HG03039 (cell line): ENCODE measurements around the gene S100A16.

Experiments
- ATAC-seq: cut with Tn5 transposase; IDR thresholded peaks from one replicate; pipeline ENCODE4 v1.9.1; 2021; ENCODE audit warnings: mild to moderate bottlenecking, moderate library complexity; ENCODE audit not compliant: unreplicated experiment

S100A16 gene

DNA sequence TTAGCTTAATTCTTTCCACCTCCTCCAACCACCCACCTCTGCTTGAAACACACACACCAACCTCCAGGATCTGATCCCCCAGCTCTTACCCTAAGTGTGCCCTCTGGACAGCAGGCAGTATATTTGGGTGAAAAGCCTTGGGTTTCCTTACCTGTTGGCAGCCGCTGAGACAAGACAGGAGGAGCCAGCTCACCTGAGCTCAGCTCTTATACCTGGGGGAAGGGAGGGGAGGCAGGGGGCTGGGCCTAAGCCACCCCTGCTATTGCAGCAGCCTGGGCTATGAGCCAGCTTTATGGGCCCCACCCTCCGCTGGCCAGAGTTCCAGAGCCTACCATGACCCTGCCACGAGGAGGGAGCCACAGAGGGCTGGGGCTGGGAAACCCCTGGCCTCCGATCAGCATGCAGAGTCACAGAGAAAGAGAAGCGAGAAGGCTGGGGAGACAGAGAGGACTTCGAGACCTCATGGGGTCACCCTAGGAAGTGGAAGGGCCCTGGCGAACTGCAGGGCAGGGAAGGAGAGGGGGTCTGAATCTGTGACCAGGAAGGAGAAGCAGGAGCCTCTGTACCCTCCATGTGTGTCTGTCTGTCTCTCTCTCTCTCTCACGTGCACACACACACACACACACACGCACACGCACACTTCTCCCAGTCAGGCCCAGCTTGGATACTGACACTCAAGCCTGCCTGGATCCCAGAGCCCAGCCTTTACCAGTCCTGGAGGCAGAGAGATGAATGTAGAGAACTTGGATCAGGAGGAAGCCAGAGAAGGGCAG, 3.4 kb upstream of the S100A16 start, which contains the start of gene S100A14:
TSS of gene S100A14 (minus strand) at position 182 of the 773 bp plus-strand sequence. CDS start 467 bp downstream, outside the sequence.
- no peak for ATAC-seq

DNA sequence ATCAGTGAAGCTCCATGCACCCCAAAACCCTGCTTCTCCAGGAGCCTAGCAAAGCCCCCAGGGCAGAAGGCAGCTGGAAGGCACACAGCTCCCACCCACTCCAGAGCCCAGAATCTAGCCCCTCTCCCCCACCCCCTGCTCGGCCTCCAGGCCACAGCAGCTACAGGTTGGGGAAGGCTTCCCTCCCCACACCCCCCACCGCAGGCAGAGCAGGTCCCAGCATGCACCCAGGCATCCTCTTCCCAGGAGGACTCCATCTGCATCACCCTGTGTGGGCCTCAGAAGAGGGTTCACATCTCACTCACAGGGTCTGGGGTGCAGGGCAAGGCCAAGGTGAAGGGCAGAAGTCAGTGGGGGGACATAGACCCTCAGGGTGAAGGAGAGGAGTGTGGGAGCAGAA, 2.5 kb upstream of the S100A16 start:
- no peak for ATAC-seq

- ATAC-seq, result no peak
Measured at GRCh38 chr1:153614906-153615305, 2.0 kb upstream of the S100A16 start.

DNA sequence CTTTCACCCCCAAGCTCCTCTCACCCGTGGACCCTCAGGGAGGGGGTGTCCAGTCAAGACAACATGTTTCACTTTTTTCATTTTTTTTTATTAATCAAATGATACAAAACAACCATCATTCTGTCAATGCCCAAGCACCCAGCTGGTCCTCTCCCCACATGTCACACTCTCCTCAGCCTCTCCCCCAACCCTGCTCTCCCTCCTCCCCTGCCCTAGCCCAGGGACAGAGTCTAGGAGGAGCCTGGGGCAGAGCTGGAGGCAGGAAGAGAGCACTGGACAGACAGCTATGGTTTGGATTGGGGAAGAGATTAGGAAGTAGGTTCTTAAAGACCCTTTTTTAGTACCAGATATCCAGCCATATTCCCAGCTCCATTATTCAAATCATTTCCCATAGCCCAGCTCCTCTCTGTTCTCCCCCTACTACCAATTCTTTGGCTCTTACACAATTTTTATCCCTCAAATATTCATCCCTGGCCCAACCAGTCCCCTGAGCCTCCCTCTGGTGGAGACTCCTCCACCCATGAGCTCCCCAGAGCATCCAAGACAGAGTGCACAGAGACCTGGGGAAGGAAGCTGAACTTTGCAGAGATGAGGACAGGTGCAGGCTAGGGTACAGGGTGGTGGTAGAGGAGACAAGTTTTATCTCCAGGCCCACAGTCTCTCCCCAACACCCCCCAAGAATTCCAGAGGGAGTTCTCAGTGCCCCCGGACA, 1.4 kb upstream of the S100A16 start:
- ATAC-seq, result no peak

- ATAC-seq, result no peak
Measured at GRCh38 chr1:153613406-153613805, 469 bp upstream of the S100A16 start.

DNA sequence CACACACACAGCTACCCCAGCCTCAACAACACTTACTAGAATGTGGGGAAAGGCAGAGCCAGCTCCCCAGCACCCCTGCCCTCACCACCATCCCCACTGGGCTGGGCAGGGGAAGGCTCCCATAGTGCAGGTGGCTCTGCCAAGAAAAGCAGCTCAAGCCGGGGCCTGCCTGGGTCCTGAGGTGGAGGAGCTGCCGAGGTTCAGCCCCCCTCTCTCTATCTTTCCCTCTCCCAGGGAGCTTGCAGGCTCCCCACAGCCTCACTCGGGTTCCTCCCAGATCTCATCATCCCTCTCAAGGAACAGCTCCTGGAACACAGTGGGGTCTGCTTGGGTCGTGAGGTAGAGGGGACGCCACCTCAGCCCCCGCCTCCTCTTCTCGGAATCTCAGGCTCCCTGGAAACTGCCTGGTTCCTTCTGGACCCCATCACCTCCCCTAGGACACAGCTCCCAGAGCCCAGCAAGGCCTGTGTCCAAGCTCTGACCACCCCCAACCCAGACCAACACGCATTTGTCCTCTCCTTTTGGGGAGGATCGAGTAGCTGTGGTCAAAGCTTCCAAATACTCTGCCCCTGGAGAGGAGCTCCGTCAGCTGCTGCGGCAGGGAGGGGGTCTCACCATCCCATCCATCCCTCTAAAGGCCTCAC, 704 bp downstream of the S100A16 start:
- ATAC-seq, result no peak

DNA sequence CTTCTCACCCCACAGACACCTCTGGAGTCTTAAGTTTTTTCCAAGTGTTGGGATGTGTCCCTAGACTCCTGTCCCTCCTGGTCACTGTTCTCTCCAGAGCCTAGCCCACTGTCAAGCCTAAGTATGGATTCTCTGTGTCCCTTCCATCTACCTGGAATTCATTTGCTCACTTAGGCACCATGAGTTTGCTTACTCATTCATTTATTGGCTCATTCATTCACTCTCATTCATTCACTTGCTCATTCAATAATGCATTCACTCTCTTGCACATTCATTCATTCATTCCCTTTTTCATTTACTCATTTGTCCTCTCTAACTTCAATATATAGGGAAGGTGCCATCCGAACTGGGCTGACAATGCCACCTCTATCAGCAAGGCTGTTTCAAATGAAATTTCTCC, 1.6 kb downstream of the S100A16 start:
- no peak for ATAC-seq

DNA sequence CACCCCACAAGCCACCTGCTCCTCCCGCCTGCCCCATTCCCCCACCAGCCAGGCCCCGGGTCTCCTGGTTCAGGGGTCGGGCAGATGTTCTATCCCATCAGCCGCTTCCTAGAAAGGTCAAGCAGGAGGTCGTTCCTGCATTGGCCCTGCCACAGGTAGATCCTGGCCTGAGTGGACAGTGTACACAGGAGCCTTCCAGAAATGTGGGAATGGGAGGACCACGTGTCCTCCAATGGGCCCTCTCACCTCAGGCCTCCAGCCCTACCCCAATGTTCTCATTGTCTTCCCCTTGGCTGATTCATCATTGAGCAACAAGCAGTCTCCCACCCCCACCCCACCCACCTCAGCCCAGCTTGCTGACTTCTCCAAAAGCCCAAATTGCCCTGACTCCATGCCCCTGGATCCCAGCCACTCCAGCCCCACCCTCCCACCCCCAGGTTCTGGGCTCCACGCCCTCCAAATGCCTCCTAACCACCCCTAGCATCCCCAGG, 2.1 kb downstream of the S100A16 start:
- ATAC-seq, result no peak

- no peak for ATAC-seq
Measured at GRCh38 chr1:153610334-153610733, 2.6 kb downstream of the S100A16 start.

DNA sequence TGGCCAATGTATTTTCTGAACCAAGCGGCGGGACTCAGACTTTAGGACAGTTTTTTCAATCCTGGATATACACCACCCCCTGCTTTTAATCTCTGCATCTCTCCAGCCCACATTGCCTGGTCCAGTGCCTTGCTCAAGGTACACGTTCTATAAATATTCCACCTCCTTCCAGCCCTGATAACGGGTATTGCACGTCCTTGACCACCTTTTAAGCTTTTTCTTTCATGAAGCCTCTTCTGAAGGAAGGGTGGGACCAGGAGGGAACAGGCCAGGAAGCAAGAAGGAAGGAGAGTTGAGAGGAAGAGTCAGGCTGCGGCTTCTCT, 3.4 kb downstream of the S100A16 start:
- ATAC-seq, result no peak

GRCh38 chr1:153608742-153609584, 4.0 kb downstream of the S100A16 start:
- no peak for ATAC-seq

DNA sequence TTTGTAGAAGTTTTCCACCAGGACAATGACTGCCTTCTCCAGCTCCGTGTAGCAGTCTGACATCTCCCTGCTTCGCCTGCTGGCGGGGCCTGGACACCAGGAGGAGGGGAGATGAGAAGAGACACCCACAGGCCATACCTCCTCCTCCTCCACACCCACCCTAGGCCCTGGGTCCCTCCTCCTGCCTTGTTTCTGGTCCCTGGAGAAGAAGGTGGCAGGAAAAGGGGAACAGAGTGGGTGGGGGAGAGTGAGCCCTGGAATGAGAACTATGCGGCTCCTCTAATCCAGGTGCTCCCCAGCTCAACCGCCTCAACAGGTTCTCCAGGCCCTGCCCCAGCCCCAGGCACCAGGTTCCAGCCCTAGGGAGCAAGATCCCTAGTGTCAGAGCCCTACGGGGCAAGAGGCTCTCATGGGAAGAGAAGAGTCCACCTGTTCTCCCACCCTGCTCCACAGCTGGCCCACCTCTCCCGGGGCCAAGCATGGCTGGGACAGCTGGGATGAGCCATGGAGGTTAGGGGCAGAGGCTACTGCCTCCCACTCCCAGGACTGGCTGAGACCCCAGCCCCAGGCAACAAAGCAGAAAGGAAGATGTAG, 4.8 kb downstream of the S100A16 start:
- ATAC-seq, result no peak

GRCh38 chr1:153607381-153607780, 5.6 kb downstream of the S100A16 start:
- no peak for ATAC-seq

- no peak for ATAC-seq
Measured at GRCh38 chr1:153606194-153606593, 6.7 kb downstream of the S100A16 start.

- ATAC-seq, result no peak
Measured at GRCh38 chr1:153602749-153603148, 10.2 kb downstream of the S100A16 start.

- ATAC-seq, result no peak
Measured at GRCh38 chr1:153599847-153600246, 13.1 kb downstream of the S100A16 start.

DNA sequence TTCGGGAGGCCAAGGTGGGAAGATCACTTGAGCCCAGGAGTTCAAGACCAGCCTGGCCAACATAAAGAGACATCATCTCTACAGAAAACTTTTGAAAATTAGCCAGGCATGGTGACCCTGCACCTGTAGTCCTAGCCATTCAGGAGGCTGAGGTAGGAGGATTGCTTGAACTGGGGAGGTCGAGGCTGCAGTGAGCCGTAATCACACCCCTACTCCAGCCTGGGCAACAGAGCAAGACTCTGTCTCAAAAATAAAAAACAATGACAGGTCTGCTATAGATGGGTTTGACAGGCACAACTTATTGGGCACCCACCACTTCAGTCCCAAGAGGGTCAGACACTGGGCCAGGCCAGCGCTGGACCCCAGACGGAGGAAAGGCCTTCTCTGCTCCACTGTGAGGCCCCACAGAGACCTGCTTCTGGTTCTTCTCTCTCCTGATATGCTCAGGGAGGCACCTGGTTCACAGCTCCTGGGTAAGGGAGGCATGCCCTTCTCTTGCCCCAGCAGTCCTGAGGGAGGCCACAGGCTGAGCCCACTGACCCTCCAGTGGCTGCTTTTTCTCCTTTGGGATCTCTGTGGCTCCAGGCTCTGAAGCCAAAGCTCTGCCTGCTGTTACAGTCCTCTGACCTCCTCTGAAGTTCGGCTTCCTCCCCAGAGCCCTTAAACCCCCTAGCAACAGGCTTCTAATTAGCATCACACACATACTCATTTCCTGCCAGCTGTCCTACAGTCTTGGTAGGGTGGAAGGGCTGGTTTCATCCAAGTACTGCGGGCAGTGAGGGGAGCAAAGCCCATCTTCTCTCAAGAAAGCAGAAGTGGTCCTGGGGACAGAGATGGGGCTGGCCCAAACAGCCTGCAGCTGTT, 14.4 kb downstream of the S100A16 start:
- peak; percentile 89 for ATAC-seq

DNA sequence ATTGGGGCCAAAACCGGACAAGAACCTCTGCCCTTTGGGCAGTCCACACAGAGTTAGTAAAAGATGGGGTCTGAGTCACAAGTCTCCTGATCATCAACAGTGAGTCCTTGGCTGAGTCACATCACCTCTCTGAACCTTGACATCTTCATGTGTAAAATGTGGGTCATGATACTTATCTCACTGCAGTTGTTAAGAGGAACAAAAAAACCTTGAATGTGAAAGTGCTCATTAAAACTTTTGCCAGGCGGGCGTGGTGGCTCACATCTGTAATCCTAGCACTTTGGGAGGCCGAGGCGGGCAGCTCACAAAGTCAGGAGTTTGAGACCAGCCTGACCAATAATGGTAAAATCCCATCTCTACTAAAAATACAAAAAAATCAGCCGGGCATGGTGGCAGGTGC, 15.7 kb downstream of the S100A16 start:
- no peak for ATAC-seq

DNA sequence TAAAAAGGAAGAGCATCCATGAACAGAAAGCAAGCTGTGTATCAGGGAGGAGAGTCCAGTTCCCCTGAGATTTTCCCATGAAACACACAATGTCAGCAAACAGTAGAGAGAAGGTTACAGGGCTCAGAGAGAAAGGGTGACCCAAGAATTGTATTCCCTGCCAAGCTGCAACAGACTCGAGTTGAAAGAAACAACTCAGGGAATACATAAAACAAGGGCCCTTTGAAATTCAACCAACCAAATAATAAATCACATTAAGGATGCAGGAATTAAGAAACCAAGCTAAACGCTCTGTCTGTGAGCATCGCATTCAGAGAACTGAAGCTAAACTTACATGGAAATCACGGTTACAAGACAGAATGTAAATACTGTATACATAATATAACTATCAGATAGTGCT, 20.2 kb downstream of the S100A16 start:
- ATAC-seq, result no peak

DNA sequence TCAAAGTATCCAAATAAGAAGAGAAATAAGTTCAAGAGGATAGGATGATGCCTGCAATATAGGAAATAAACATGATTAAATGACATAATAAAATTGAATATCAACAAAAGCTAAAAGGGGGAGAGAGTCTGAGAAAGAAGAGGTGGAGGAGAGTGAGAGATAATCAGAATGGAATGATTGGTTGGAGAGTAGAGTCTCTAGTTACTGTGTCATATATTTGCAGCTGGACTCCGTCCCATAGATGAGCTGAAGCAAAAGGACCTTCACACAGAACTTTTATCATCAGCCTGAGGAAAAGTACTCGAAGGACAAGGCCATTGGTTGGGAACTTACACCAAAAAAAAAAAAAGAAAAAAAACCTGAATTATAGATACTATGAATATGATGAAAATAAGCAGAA, 24.5 kb downstream of the S100A16 start:
- ATAC-seq, result no peak
